Ishikawa (cell line): ENCODE data around the gene FGFR3.

ENCODE experiments used
- CEBPB ChIP-seq: IDR thresholded peaks from 2 replicates; pipeline ENCODE4 v1.6.1; 2012
- CREB1 ChIP-seq: IDR thresholded peaks from 2 replicates; pipeline ENCODE4 v1.6.1; 2012; ENCODE audit warnings: low read depth
- EGR1 ChIP-seq: IDR thresholded peaks from 2 replicates; pipeline ENCODE4 v1.6.1; 2012
- EP300 ChIP-seq: IDR thresholded peaks from 2 replicates; pipeline ENCODE4 v1.6.1; 2012; ENCODE audit warnings: borderline replicate concordance
- FOXM1 ChIP-seq: IDR thresholded peaks from 2 replicates; pipeline ENCODE4 v1.6.1; 2012; ENCODE audit warnings: low read depth, borderline replicate concordance
- NFIC ChIP-seq: IDR thresholded peaks from 2 replicates; pipeline ENCODE4 v1.6.1; 2012
- RAD21 ChIP-seq: IDR thresholded peaks from 2 replicates; pipeline ENCODE4 v1.6.1; 2012; ENCODE audit warnings: low read depth
- TAF1 ChIP-seq: IDR thresholded peaks from 2 replicates; pipeline ENCODE4 v1.6.1; 2012; ENCODE audit warnings: low read depth, mild to moderate bottlenecking
- TCF12 ChIP-seq: IDR thresholded peaks from 2 replicates; pipeline ENCODE4 v1.6.1; 2012; ENCODE audit warnings: low read depth
- TEAD4 ChIP-seq: IDR thresholded peaks from 2 replicates; pipeline ENCODE4 v1.6.1; 2012
- YY1 ChIP-seq: IDR thresholded peaks from 2 replicates; pipeline ENCODE4 v1.6.1; 2012; ENCODE audit warnings: low read depth
- ZBTB7A ChIP-seq: IDR thresholded peaks from 2 replicates; pipeline ENCODE4 v1.6.1; 2012; ENCODE audit warnings: low read depth
- TF ChIP-seq, protein P1 (sequence below): IDR thresholded peaks from 2 replicates; pipeline ENCODE4 v1.6.1; 2012
- TF ChIP-seq, protein P2 (sequence below): IDR thresholded peaks from 2 replicates; pipeline ENCODE4 v1.6.1; 2012; ENCODE audit warnings: low read depth, mild to moderate bottlenecking
- TF ChIP-seq, protein P3 (sequence below): IDR thresholded peaks from 2 replicates; pipeline ENCODE4 v1.6.1; 2012

The FGFR3 gene

DNA sequence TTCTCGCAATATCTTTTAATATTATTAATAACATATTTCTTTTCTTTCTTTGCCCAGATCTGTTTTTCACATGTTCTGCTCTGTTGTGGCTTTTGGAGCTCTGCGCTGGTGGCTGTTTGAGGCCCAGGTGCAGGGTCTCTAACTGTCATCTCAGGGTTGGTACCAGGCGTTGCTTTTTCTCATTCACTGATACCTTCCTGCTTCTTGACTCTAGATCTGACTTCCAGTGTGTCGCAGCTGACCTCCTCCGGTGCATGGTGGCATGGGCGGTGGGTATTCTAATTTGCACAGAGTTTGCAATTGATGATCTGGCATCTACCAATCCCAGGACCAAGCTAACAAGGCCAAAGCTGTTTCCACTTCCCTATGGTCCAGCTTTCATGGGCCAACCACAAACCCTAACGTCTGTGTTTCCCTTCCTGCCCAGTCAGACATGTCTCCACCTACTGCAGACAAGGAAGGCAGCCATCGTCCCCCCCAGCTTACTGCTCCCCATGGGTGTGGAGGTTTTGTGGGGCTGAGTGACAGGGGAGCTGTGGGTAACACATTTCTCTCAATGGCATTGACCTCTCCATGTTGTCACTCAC lies 37.6 kb downstream of the FGFR3 start:
- TF ChIP-seq ZBTB7A: no peak
- no peak for TF ChIP-seq CREB1
- TF ChIP-seq CEBPB: no peak

DNA sequence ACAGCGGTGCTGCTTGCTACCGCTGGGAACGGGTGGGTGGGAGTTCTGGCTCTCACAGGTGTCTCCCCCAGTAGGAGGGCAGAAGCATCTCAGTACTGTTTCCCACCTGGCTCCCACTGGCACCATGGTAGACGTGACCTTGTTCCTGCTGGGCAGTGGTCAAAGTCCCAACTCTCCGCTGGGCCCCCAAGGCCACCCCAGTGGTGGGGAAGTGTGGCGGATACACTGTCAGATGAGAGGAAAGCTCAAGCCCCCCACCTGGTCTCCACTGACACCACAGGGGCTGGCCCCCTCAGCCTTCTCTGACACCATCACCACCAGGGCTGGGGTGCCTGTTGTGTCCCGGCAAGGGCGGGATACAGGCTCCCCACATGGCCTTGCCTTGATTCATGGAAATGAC lies 38.2 kb downstream of the FGFR3 start:
- TF ChIP-seq TCF12: no peak

DNA sequence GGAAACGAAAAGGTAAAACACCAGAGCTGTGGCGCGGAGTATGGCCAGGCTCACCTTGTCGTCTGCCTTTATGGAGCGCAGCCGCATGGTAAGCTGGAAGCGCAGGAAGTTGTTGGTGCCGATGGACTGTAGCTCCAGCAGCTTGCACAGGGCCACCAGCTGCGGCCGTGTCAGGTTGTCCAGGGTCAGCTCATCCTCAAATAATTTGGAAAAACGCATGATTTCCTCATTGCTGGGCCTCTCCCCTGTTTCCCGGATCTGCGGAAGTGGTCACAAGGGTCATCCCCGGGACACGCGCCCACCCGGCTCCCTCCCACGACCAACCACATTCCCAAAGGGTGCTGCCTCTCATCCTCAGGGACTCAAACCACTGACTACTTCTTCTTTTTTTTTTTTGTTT lies 39.6 kb downstream of the FGFR3 start:
- TF ChIP-seq EGR1: no peak
- no peak for TF ChIP-seq EP300
- no peak for TF ChIP-seq TEAD4
- TF ChIP-seq, protein P1, sequence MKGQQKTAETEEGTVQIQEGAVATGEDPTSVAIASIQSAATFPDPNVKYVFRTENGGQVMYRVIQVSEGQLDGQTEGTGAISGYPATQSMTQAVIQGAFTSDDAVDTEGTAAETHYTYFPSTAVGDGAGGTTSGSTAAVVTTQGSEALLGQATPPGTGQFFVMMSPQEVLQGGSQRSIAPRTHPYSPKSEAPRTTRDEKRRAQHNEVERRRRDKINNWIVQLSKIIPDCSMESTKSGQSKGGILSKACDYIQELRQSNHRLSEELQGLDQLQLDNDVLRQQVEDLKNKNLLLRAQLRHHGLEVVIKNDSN: no peak
- no peak for TF ChIP-seq TCF12
- TF ChIP-seq, protein P2, sequence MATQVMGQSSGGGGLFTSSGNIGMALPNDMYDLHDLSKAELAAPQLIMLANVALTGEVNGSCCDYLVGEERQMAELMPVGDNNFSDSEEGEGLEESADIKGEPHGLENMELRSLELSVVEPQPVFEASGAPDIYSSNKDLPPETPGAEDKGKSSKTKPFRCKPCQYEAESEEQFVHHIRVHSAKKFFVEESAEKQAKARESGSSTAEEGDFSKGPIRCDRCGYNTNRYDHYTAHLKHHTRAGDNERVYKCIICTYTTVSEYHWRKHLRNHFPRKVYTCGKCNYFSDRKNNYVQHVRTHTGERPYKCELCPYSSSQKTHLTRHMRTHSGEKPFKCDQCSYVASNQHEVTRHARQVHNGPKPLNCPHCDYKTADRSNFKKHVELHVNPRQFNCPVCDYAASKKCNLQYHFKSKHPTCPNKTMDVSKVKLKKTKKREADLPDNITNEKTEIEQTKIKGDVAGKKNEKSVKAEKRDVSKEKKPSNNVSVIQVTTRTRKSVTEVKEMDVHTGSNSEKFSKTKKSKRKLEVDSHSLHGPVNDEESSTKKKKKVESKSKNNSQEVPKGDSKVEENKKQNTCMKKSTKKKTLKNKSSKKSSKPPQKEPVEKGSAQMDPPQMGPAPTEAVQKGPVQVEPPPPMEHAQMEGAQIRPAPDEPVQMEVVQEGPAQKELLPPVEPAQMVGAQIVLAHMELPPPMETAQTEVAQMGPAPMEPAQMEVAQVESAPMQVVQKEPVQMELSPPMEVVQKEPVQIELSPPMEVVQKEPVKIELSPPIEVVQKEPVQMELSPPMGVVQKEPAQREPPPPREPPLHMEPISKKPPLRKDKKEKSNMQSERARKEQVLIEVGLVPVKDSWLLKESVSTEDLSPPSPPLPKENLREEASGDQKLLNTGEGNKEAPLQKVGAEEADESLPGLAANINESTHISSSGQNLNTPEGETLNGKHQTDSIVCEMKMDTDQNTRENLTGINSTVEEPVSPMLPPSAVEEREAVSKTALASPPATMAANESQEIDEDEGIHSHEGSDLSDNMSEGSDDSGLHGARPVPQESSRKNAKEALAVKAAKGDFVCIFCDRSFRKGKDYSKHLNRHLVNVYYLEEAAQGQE: no peak
- no peak for TF ChIP-seq RAD21
- TF ChIP-seq TAF1: no peak
- TF ChIP-seq ZBTB7A: no peak

DNA sequence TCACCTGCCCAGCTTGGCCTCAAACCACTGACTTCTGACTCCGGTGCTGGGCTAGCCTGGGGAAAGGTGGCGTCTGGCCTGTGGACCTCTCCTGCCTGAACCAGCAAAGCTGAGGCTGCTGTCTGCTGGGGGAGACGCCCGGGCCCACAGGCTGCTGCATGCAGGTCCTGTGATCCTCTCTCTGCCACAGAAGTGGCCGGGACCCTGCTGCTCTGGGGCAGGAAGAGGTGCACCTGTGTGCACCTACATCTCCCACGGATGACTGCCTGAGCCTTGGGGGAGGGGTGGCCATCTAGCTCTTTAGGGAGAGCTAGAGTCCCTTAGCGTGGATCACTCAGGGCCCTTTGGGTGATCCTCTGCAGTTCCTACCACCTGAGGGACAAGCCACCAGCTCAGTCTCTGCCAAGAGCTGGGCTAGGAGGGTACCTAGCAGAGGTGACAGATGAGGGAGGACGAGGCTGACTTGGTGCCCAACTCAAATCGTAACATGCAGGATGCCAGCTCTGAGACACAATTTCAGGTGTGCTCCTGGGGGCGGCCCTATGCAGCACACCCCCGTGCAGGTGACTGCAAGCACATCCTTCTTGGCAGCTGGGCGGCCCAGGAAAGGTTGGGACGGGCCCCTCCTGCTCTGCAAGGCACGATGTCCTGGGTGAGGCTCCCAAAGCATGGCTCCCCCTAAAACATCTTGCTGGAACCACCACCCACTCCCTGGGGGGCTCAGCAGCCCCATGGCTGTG lies 40.4 kb downstream of the FGFR3 start:
- TF ChIP-seq RAD21 (no peak), EP300 (no peak), FOXM1 (no peak), TEAD4 (no peak), CREB1 (no peak), NFIC (no peak), EGR1 (no peak), ZBTB7A (no peak), YY1 (no peak), TCF12 (no peak), CEBPB (no peak), TAF1 (no peak)
- TF ChIP-seq, protein P1: no peak
- TF ChIP-seq, protein P2: no peak
- TF ChIP-seq, protein P3, sequence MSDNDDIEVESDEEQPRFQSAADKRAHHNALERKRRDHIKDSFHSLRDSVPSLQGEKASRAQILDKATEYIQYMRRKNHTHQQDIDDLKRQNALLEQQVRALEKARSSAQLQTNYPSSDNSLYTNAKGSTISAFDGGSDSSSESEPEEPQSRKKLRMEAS: no peak

DNA sequence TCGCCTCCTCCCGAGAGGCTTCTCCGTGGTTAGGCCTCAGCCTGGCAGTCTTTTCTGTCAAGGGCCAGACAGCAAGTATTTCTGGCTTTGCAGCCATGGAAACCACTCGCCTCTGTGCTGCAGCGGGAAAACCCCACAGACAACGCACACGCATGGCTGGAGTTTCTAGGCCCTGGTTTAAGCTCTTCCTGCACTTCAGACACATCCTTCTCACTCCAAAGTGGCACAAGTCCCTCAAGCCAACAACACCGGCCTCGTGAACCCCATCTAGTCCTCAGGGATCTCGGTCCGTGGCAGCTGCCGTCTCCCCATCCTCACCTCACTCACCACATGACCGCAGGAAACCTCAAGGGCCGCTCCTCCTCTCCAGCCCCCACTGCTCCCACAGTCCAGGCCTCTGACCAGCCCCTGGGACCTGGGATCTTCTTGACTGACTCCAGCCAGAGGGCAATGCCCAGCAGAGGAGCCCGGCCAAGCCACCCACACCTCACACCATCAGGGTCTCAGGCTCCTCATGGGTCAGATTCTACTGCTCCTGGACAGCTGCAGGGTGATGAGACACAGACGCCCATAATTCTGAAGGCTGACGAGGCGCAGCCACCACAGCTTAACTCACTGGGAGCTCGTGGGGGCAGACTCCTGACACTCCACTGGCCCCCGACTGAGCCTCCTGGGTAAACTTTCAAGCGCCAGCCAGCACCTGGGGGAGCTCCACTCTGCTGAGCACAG lies 41.1 kb downstream of the FGFR3 start:
- TF ChIP-seq, protein P2: no peak
- no peak for TF ChIP-seq YY1
- TF ChIP-seq, protein P3: no peak
- no peak for TF ChIP-seq ZBTB7A
- TF ChIP-seq, protein P1: no peak
- no peak for TF ChIP-seq TCF12
- no peak for TF ChIP-seq RAD21
- no peak for TF ChIP-seq NFIC
- no peak for TF ChIP-seq EP300
- no peak for TF ChIP-seq TEAD4
- TF ChIP-seq TAF1: no peak
- TF ChIP-seq FOXM1: no peak
- TF ChIP-seq EGR1: no peak
